Liver (tissue), 3 donors: Measurements from ENCODE around the gene CEP131.

Source experiments
- ATF3 ChIP-seq: IDR thresholded peaks from 2 replicates; pipeline ENCODE4 v1.6.1; 2016; ENCODE audit warnings: antibody characterized with exemption
- CTCF ChIP-seq: fragments of 150-350 bp; IDR thresholded peaks from 2 replicates; pipeline ENCODE4 v1.5.1; 2017; ENCODE audit warnings: improper control_type of control experiment, low read depth, low read length; ENCODE audit not compliant: missing input control
- FOXA1 ChIP-seq: IDR thresholded peaks from 2 replicates; pipeline ENCODE4 v1.6.1; 2016; ENCODE audit warnings: antibody characterized with exemption
- GABPA ChIP-seq, 2 donors: IDR thresholded peaks in 1 of 2; conservative IDR thresholded peaks in 1 of 2; 2 replicates each; pipeline ENCODE4 v1.6.1; 2016; ENCODE audit warnings: antibody characterized with exemption in 2 of 2, mild to moderate bottlenecking in 1 of 2, moderate library complexity in 1 of 2
- RAD21 ChIP-seq, 2 donors: IDR thresholded peaks; 2 replicates each; pipeline ENCODE4 v1.6.1; 2016; ENCODE audit warnings: antibody characterized with exemption in 2 of 2, mild to moderate bottlenecking in 2 of 2
- REST ChIP-seq: IDR thresholded peaks from 2 replicates; pipeline ENCODE4 v1.6.1; 2016; ENCODE audit warnings: antibody characterized with exemption, mild to moderate bottlenecking
- SP1 ChIP-seq: IDR thresholded peaks from 2 replicates; pipeline ENCODE4 v1.6.1; 2018; ENCODE audit warnings: antibody characterized with exemption, mild to moderate bottlenecking
- TAF1 ChIP-seq: conservative IDR thresholded peaks from 2 replicates; pipeline ENCODE4 v1.6.1; 2016; ENCODE audit warnings: antibody characterized with exemption, mild to moderate bottlenecking
- YY1 ChIP-seq: IDR thresholded peaks from 2 replicates; pipeline ENCODE4 v1.6.1; 2016; ENCODE audit warnings: antibody characterized with exemption, mild to moderate bottlenecking
- TF ChIP-seq, protein P1 (sequence below): IDR thresholded peaks from 2 replicates; pipeline ENCODE4 v1.6.1; 2016; ENCODE audit warnings: antibody characterized with exemption
- donor health status: healthy.
- donor health status: healthy.

GRCh38 chr17:81142301-81143199 lies 80.2 kb downstream of the CEP131 start:
- TF ChIP-seq RAD21 (IDR thresholded peaks at IDR 0.05) (peak in 1 of 2 donors; percentile 85), CTCF (peak; percentile 73), SP1 (no peak), YY1 (no peak), GABPA (IDR thresholded peaks at IDR 0.05 in 1 of 2, conservative IDR thresholded peaks at IDR 0.05 in 1 of 2) (no peak), FOXA1 (no peak), REST (no peak), TAF1 (no peak), ATF3 (no peak)
- TF ChIP-seq, protein P1, sequence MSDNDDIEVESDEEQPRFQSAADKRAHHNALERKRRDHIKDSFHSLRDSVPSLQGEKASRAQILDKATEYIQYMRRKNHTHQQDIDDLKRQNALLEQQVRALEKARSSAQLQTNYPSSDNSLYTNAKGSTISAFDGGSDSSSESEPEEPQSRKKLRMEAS = no peak
